A673 (cell line): ENCODE measurements around the gene PRR7.

Source experiments
- CTCF ChIP-seq: fragments of 300-800, 200-600 bp; sonication (generic); conservative IDR thresholded peaks from 2 replicates; pipeline ENCODE4 v1.5.1; 2017; ENCODE audit warnings: low read depth, mild to moderate bottlenecking, antibody characterized with exemption, low read length, moderate library complexity, mixed read lengths
- EZH2 ChIP-seq: fragments of 200-600 bp; sonication (generic); IDR thresholded peaks from 2 replicates; pipeline ENCODE4 v1.6.1; 2017; ENCODE audit warnings: borderline replicate concordance, low read depth, mild to moderate bottlenecking, mixed read lengths, antibody characterized with exemption, low read length; ENCODE audit not compliant: poor library complexity, severe bottlenecking

- peak; percentile 39; the same call in 1 of the 2 replicates for TF ChIP-seq CTCF
- TF ChIP-seq EZH2 = no peak
Observed at GRCh38 chr5:177487975-177488374, 41.4 kb downstream of the PRR7 start.
